HepG2 (cell line): Measurements from ENCODE around the gene MGAT5. TPM values are rescaled to one million over a fixed set of nuclear protein-coding genes. Genes with fewer than 3 reads are reported as not detected.

ENCODE experiments used
- ATAC-seq: fragments of 200-7000 bp; cut with Tn5 transposase; 3 replicates; pipeline ENCODE4 v1.9.1; 2020; ENCODE audit warnings: mild to moderate bottlenecking, moderate library complexity
- BruUV-seq: library from RNA; stranded (reverse); fragments of 400-500 nt; replicated peaks from 2 replicates; lab custom pipeline; 2021; lab: Mats Ljungman, UMichigan
- CTCF ChIA-PET: fragments of 300-600 bp; formaldehyde crosslinking; extraction: SDS; loops from one replicate; lab custom pipeline; 2021; ENCODE audit warnings: low total read pairs, inconsistent platforms, low intra/inter-chr PET ratio; lab: Yijun Ruan, JAX
- POLR2A ChIA-PET: fragments of 350-600 bp; sonication (Branson Sonifier 250); formaldehyde crosslinking; loops from one replicate; lab custom pipeline; 2020; ENCODE audit warnings: antibody characterized with exemption, inconsistent platforms; lab: Yijun Ruan, JAX
- DNase-seq: peaks from one replicate; pipeline ENCODE4 v3.0.0-alpha.2; 2015; ENCODE audit warnings: low spot score
- FAIRE-seq: peaks from 3 replicates; lab custom pipeline; 2011; peaks lifted over from hg19 to GRCh38; lab: Jason Lieb, UNC
- H2AFZ ChIP-seq: one replicate; pipeline ENCODE4 v1.6.1; 2011; ENCODE audit warnings: low read length, inconsistent platforms
- H3K27ac ChIP-seq: fragments of 300-600 bp; 3 replicates; pipeline ENCODE4 v1.8.0; 2011; ENCODE audit warnings: mixed run types, mild to moderate bottlenecking, mixed read lengths, low read length, inconsistent platforms; ENCODE audit not compliant: insufficient read depth; ENCODE audit errors: extremely low read length
- H3K27me3 ChIP-seq, 2 experiments: fragments of 200-600 bp in 1 of 2; 2 replicates in 1 of 2; 3 replicates in 1 of 2; pipeline versions ENCODE4 v1.6.0 to v1.8.0; 2011; ENCODE audit warnings: low read length in 2 of 2, mild to moderate bottlenecking in 2 of 2, moderate library complexity in 2 of 2, inconsistent platforms in 1 of 2; ENCODE audit not compliant: insufficient read depth in 2 of 2, control insufficient read depth in 1 of 2
- H3K36me3 ChIP-seq, 2 experiments: fragments of 200-600 bp in 1 of 2; replicated peaks in 1 of 2; 2 replicates in 1 of 2; 3 replicates in 1 of 2; pipeline versions ENCODE4 v1.5.1 to v1.8.0; 2011; ENCODE audit warnings: low read length in 2 of 2, inconsistent platforms in 1 of 2; ENCODE audit not compliant: insufficient read depth in 2 of 2, control insufficient read depth in 1 of 2
- H3K4me1 ChIP-seq: 2 replicates; pipeline ENCODE4 v1.5.1; 2012; ENCODE audit warnings: low read length, inconsistent platforms; ENCODE audit not compliant: insufficient read depth
- H3K4me2 ChIP-seq: 2 replicates; pipeline ENCODE4 v1.6.0; 2011; ENCODE audit warnings: low read depth, low read length, inconsistent platforms
- H3K4me3 ChIP-seq, 3 experiments: fragments of 200-600 bp in 1 of 3; sonication (generic), shearing (Covaris generic) in 1 of 3; replicated peaks in 1 of 3; 2 replicates each; pipeline ENCODE4 v1.5.1; 2011 to 2016; ENCODE audit warnings: low read length in 3 of 3, inconsistent platforms in 2 of 3, low read depth in 2 of 3, mild to moderate bottlenecking in 2 of 3, control low read depth in 1 of 3, mixed read lengths in 1 of 3; ENCODE audit not compliant: insufficient read depth in 1 of 3
- H3K79me2 ChIP-seq: one replicate; pipeline ENCODE4 v1.6.1; 2011; ENCODE audit warnings: low read length, inconsistent platforms; ENCODE audit not compliant: insufficient read depth
- H3K9ac ChIP-seq: 2 replicates; pipeline ENCODE4 v1.6.0; 2011; ENCODE audit warnings: mild to moderate bottlenecking, low read depth, low read length, inconsistent platforms; ENCODE audit not compliant: insufficient read depth
- H3K9me3 ChIP-seq: 2 replicates; pipeline ENCODE4 v1.5.1; 2012; ENCODE audit warnings: mild to moderate bottlenecking, low read length
- H4K20me1 ChIP-seq: 2 replicates; pipeline ENCODE4 v1.6.0; 2011; ENCODE audit warnings: inconsistent platforms, mild to moderate bottlenecking, low read length, moderate library complexity; ENCODE audit not compliant: insufficient read depth
- CAMTA2 ChIP-seq: sonication (generic); formaldehyde crosslinking; IDR thresholded peaks from 2 replicates; pipeline ENCODE4 v1.4.0; 2020; ENCODE audit warnings: mild to moderate bottlenecking, missing genetic modification reagents, borderline replicate concordance
- CCDC6 ChIP-seq: sonication (generic); formaldehyde crosslinking; IDR thresholded peaks from 2 replicates; pipeline ENCODE4 v1.8.1; 2022; ENCODE audit warnings: mild to moderate bottlenecking, missing genetic modification reagents, moderate library complexity
- MED1 ChIP-seq: sonication (generic); formaldehyde crosslinking; IDR thresholded peaks from 2 replicates; pipeline ENCODE4 v1.4.0; 2020; ENCODE audit warnings: missing genetic modification reagents
- MTF1 ChIP-seq: sonication (generic); formaldehyde crosslinking; IDR thresholded peaks from 2 replicates; pipeline ENCODE4 v1.5.0; 2020; ENCODE audit warnings: missing genetic modification reagents
- RAD21 ChIP-seq: fragments of 450-650 bp; formaldehyde crosslinking; IDR thresholded peaks from 2 replicates; pipeline ENCODE4 v1.5.0; 2020; ENCODE audit warnings: mild to moderate bottlenecking
- ZBTB4 ChIP-seq: sonication (generic); formaldehyde crosslinking; IDR thresholded peaks from 2 replicates; pipeline ENCODE4 v1.4.0; 2020; ENCODE audit warnings: missing genetic modification reagents, mild to moderate bottlenecking, borderline replicate concordance
- ZC3H13 ChIP-seq: sonication (generic); formaldehyde crosslinking; IDR thresholded peaks from 2 replicates; pipeline ENCODE4 v1.8.1; 2023; ENCODE audit warnings: mild to moderate bottlenecking, missing genetic modification reagents, moderate library complexity
- ZGPAT ChIP-seq: IDR thresholded peaks from 2 replicates; pipeline ENCODE4 v1.6.1; 2016; ENCODE audit warnings: mild to moderate bottlenecking
- ZNF20 ChIP-seq: sonication (generic); formaldehyde crosslinking; IDR thresholded peaks from 2 replicates; pipeline ENCODE4 v1.4.0; 2020; ENCODE audit warnings: mild to moderate bottlenecking, moderate library complexity, missing genetic modification reagents
- ZNF382 ChIP-seq: sonication (generic); formaldehyde crosslinking; IDR thresholded peaks from 2 replicates; pipeline ENCODE4 v1.5.0; 2020; ENCODE audit warnings: missing genetic modification reagents, mild to moderate bottlenecking, borderline replicate concordance
- ZNF556 ChIP-seq: sonication (generic); formaldehyde crosslinking; IDR thresholded peaks from 2 replicates; pipeline ENCODE4 v1.4.0; 2020; ENCODE audit warnings: mild to moderate bottlenecking, missing genetic modification reagents, borderline replicate concordance
- ZNF562 ChIP-seq: sonication (generic); formaldehyde crosslinking; IDR thresholded peaks from 2 replicates; pipeline ENCODE4 v1.8.0; 2022; ENCODE audit warnings: missing genetic modification reagents, borderline replicate concordance
- ZNF724P ChIP-seq: sonication (generic); formaldehyde crosslinking; IDR thresholded peaks from 2 replicates; pipeline ENCODE4 v1.8.0; 2022; ENCODE audit warnings: missing genetic modification reagents, borderline replicate concordance
- ZNF782 ChIP-seq: sonication (generic); formaldehyde crosslinking; IDR thresholded peaks from 2 replicates; pipeline ENCODE4 v1.4.0; 2020; ENCODE audit warnings: missing genetic modification reagents, mild to moderate bottlenecking, borderline replicate concordance
- ZNF784 ChIP-seq: sonication (generic); formaldehyde crosslinking; IDR thresholded peaks from 2 replicates; pipeline ENCODE4 v1.5.1; 2020; ENCODE audit warnings: missing genetic modification reagents, mild to moderate bottlenecking, borderline replicate concordance
- WGBS: methylation state at CpG from one replicate; pipeline ENCODE4 v1.1.6; 2017; ENCODE audit warnings: low lambda C conversion rate; 5-methylcytosine and 5-hydroxymethylcytosine counted together
- in situ Hi-C: cut with HindIII; loops from 2 replicates; pipeline ENCODE4 v1.10.0; 2017; ENCODE audit warnings: low pct_unique_long_range_greater_than_20kb; ENCODE audit not compliant: extremely low pct_ligation_motif_present
- intact Hi-C: fragments of 100-400 bp; cut with micrococcal nuclease; formaldehyde crosslinking; loops from one replicate; pipeline ENCODE4 v1.10.0; 2022; ENCODE audit not compliant: unreplicated experiment
- polyA plus RNA-seq, 8 experiments: library from polyadenylated mRNA; depleted of rRNA in 3 of 8; stranded (reverse) in 7 of 8; unstranded in 1 of 8; fragments of >200 nt; fragmentation: Illumina TruSeq in 4 of 8; extraction: Trizol in 4 of 8; gene quantifications; 2 replicates each; pipeline versions ENCODE4 v1.2.1 to v1.2.3, GENCODE V29; 2011 to 2016; ENCODE audit warnings: low read depth in 4 of 8, missing spikeins in 1 of 8, mixed read lengths in 1 of 8; ENCODE audit not compliant: insufficient read depth in 1 of 8
- total RNA-seq, 5 experiments: library from RNA; depleted of rRNA; stranded (reverse); fragments of >200 nt; fragmentation: Illumina TruSeq; extraction: Trizol; gene quantifications; 2 replicates each; pipeline ENCODE4 v1.2.3, GENCODE V29; 2016; ENCODE audit warnings: low read depth in 1 of 5

The MGAT5 gene
- total and polyA plus RNA-seq, 2 of the 13 experiments (the other 11 are each of a cell fraction or from before 2014, with no cell fraction given) = 33.1 to 60.2 TPM

- TF ChIP-seq MTF1 (CRISPR knock-in tag) = no peak
- TF ChIP-seq RAD21 = no peak
These were observed 151.8 kb downstream of the MGAT5 start (continued) for GRCh38 chr2:134405611-134406081.

GRCh38 chr2:134406311-134406710 is 152.4 kb downstream of the MGAT5 start:
- Histone ChIP-seq H3K27ac (no peak overlapping the region), H3K9ac (no peak overlapping the region), H3K4me3 (no peak overlapping the region), H4K20me1 (no peaks in the 10 kb centered on the region), H3K4me1 (peaks cover 38% of the 10 kb centered on the region), H3K79me2 (peaks cover 5% of the 10 kb centered on the region), H3K4me2 (no peak overlapping the region), H3K9me3 (no peaks in the 10 kb centered on the region), H3K36me3 (peaks cover 8 to 46% of the 10 kb centered on the region in 2 experiments), H2AFZ (no peak overlapping the region), H3K27me3 (no peaks in the 10 kb centered on the region)
- DNase-seq = no peak
- CTCF ChIA-PET = no interaction called here
- no peak for ATAC-seq
- no TSS peak for BruUV-seq
- intact Hi-C loops (no loop called here), in situ Hi-C loops (no loop called here)
- FAIRE-seq = no peak
- POLR2A ChIA-PET = no interaction called here
- 96% methylated on average over 5 of the region's 5 CpGs for WGBS
- TF ChIP-seq ZBTB4 (CRISPR knock-in tag) = no peak
- no peak for TF ChIP-seq ZNF784 (CRISPR knock-in tag)
- TF ChIP-seq ZNF782 (CRISPR knock-in tag) = no peak
- no peak for TF ChIP-seq ZGPAT (CRISPR knock-in tag)
- TF ChIP-seq CCDC6 (CRISPR knock-in tag) = no peak
- no peak for TF ChIP-seq CAMTA2 (CRISPR knock-in tag)
- TF ChIP-seq ZNF562 (CRISPR knock-in tag) = no peak
- no peak for TF ChIP-seq ZNF724P (CRISPR knock-in tag)
- TF ChIP-seq MED1 = no peak
- no peak for TF ChIP-seq ZNF382 (CRISPR knock-in tag)
- TF ChIP-seq ZNF20 (CRISPR knock-in tag) = no peak
- TF ChIP-seq ZC3H13 (CRISPR knock-in tag) = no peak
- TF ChIP-seq ZNF556 (CRISPR knock-in tag) = no peak
